HG03095 (cell line): ENCODE data around the gene C6orf52.

Experiments
- ATAC-seq: cut with Tn5 transposase; IDR thresholded peaks from one replicate; pipeline ENCODE4 v1.9.1; 2021; ENCODE audit warnings: moderate library complexity; ENCODE audit not compliant: unreplicated experiment

Gene C6orf52

DNA sequence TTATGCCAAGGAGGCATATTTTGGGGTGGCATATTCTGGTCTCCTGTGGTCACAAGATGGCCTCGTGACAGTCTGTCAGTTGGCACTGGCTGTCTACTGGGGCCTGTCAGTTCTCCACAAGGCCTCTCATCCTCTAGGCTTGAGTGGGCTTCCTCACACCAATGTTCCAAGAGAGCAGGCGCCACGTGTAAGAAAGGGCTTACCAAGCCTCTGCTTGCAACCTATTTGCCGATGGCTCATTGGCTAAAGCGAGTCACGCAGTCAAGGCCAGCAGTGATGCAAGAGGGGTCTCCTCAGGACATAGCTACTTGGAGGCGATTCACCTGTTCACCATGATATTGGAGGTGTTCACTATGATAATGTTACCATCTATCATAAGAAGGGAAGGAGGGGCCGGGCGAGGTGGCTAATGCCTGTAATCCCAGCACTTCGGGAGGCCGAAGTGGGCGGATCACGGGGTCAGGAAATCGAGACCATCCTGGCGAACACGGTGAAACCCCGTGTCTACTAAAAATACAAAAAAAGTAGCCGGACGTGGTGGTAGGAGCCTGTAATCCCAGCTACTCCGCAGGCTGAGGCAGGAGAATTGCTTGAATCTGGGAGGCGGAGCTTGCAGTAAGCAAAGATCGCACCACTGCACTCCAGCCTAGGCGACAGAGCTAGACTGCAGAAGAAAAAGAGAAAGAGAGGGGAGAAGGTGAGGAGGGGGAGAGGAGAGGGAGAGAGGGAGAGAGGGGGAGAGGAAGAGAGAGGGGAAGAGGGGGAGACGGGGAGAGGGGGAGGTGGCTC, 35.3 kb downstream of the C6orf52 start:
- no peak for ATAC-seq

GRCh38 chr6:10655508-10656055, 38.8 kb downstream of the C6orf52 start:
- no peak for ATAC-seq

DNA sequence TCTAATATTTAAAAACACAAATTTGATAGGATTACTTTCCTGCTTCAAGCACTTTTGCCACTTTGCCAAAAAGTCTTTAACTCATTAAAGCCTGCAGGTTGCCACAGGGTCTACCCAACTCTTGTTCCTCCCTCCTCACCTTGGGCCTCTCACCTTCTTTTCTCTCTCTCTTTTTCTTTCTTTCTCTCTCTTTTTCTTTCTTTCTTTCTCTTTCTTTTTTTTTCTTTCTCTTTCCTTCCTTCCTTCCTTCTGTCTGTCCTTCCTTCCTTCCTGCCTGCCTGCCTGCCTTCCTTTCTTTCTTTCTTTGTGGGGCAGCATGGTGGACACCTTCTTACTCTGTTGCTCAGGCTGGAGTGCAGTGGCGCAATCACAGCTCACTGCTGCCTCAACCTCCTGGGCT, 50.2 kb downstream of the C6orf52 start:
- ATAC-seq = no peak

- peak; percentile 85 for ATAC-seq
Observed at GRCh38 chr6:10643201-10643651, 51.2 kb downstream of the C6orf52 start.

DNA sequence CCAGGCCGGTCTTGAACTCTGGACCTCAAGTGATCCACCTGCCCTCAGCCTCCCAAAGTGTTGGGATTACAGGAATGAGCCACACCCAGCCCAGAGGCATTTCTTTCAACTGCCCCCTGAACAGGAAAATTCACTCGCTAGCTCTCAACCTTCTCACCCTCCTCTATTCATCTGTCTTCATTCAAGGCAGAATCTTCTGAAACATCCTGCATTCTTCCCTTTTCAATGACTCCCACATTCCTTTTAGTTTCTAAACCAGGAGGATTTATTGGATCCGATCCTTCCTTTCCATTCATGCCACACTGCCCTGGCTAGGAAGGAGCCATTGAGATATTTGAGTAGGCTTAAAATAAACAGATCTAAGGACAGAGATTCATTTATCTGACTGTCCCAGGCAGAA, 52.9 kb downstream of the C6orf52 start:
- no peak for ATAC-seq

GRCh38 chr6:10640412-10640811, 54.0 kb downstream of the C6orf52 start:
- no peak for ATAC-seq

GRCh38 chr6:10633216-10633615, 61.2 kb downstream of the C6orf52 start:
- peak; percentile 94 for ATAC-seq

DNA sequence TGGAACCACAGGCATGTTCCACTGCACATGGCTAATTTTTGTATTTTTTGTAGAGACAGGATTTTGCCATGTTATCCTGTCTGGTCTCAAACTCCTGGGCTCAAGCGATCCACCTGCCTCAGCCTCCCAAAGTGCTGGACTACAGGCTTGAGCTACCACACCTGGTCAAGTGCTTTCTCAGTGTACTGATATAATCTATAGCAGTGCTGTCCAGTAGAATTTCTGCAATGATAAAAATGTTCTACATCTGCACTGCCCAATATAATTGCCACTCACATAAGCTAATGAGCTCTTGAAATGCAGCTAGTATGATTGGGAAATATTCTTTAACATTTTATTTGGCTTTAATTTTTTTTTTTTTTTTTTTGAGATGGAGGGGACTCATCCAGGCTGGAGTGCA, 64.2 kb downstream of the C6orf52 start:
- ATAC-seq = no peak

- no peak for ATAC-seq
Observed at GRCh38 chr6:10627800-10628199, 66.6 kb downstream of the C6orf52 start.

DNA sequence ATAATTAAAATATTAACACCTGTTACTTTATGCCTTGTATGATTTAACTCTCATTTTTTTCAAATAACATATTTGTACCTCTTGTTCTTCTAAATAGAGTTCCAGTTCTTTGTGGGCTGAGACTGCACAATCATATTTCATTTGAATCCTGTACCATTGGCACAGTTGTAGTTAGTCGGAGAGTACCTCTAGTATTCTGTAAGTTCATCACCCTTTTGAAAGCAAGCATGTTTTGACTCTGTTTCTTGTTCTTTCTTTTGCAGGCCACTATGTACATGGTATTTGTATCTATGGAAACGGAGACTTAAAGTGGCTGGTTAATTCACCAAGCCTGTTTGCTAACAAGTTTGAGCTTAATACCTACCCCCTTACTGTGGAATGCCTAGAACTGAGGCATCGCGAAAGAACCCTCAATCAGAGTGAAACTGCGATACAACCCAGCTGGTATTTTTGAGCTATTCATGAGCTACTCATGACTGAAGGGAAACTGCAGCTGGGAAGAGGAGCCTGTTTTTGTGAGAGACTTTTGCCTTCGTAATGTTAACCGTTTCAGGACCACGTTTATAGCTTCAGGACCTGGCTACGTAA, 68.2 kb downstream of the C6orf52 start:
- ATAC-seq = peak; percentile 70

GRCh38 chr6:10624836-10625235, 69.6 kb downstream of the C6orf52 start:
- ATAC-seq = no peak

GRCh38 chr6:10621847-10622246, 72.6 kb downstream of the C6orf52 start:
- no peak for ATAC-seq
